ENCODE measurements around the gene GRN. TPM values are rescaled to one million over a fixed set of nuclear protein-coding genes. Genes with fewer than 3 reads are reported as not detected.

GRN gene
- total and polyA plus RNA-seq, 2 of the 13 experiments (the other 11 are each of a cell fraction or from before 2014, with no cell fraction given): 86.6 to 143 TPM

- TF ChIP-seq ZMYM3 (CRISPR knock-in tag; IDR thresholded peaks at IDR 0.05) (no peak), ZNF335 (CRISPR knock-in tag; IDR thresholded peaks at IDR 0.05) (no peak), BRCA1 (CRISPR knock-in tag; IDR thresholded peaks at IDR 0.05) (no peak), DPF2 (CRISPR knock-in tag; IDR thresholded peaks at IDR 0.05; ENCODE audit: borderline replicate concordance, low read depth) (no peak), SRY (CRISPR knock-in tag; IDR thresholded peaks at IDR 0.05) (no peak), ZNF121 (CRISPR knock-in tag; IDR thresholded peaks at IDR 0.05) (no peak), ZBTB40 (IDR thresholded peaks at IDR 0.05) (no peak), ZBTB40 (CRISPR knock-in tag; IDR thresholded peaks at IDR 0.05) (no peak), ZZZ3 (CRISPR knock-in tag; IDR thresholded peaks at IDR 0.05; ENCODE audit: borderline replicate concordance) (no peak), IKZF1 (IDR thresholded peaks at IDR 0.05) (no peak), MYPOP (CRISPR knock-in tag; IDR thresholded peaks at IDR 0.05) (no peak), MED8 (CRISPR knock-in tag; IDR thresholded peaks at IDR 0.05; ENCODE audit: insufficient replicate concordance) (no peak), ZNF619 (CRISPR knock-in tag; IDR thresholded peaks at IDR 0.05) (no peak), ZNF354B (CRISPR knock-in tag; IDR thresholded peaks at IDR 0.05) (no peak), SPEN (CRISPR knock-in tag; IDR thresholded peaks at IDR 0.05; ENCODE audit: low read depth) (no peak; the same call in 1 of the 2 replicates)
- TF ChIP-seq, protein P1, sequence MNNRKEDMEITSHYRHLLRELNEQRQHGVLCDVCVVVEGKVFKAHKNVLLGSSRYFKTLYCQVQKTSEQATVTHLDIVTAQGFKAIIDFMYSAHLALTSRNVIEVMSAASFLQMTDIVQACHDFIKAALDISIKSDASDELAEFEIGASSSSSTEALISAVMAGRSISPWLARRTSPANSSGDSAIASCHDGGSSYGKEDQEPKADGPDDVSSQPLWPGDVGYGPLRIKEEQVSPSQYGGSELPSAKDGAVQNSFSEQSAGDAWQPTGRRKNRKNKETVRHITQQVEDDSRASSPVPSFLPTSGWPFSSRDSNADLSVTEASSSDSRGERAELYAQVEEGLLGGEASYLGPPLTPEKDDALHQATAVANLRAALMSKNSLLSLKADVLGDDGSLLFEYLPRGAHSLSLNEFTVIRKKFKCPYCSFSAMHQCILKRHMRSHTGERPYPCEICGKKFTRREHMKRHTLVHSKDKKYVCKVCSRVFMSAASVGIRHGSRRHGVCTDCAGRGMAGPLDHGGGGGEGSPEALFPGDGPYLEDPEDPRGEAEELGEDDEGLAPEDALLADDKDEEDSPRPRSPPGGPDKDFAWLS (CRISPR knock-in tag; IDR thresholded peaks at IDR 0.05; ENCODE audit: borderline replicate concordance): no peak
- TF ChIP-seq, protein P2, sequence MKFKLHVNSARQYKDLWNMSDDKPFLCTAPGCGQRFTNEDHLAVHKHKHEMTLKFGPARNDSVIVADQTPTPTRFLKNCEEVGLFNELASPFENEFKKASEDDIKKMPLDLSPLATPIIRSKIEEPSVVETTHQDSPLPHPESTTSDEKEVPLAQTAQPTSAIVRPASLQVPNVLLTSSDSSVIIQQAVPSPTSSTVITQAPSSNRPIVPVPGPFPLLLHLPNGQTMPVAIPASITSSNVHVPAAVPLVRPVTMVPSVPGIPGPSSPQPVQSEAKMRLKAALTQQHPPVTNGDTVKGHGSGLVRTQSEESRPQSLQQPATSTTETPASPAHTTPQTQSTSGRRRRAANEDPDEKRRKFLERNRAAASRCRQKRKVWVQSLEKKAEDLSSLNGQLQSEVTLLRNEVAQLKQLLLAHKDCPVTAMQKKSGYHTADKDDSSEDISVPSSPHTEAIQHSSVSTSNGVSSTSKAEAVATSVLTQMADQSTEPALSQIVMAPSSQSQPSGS (CRISPR knock-in tag; IDR thresholded peaks at IDR 0.05): 0 out of 2 replicates have a peak, but pooled peaks have one; percentile 26
Measured at GRCh38 chr17:44350733-44351226, 5.7 kb downstream of the GRN start (continued).
